Non-pigmented ciliary epithelial cell (primary cell): ENCODE results near the gene GYS2.
"Not testable (repeated sequence)": the region's sequence is repeated elsewhere in the genome, so short reads cannot be mapped to it uniquely, and the experiment has no call there.

Experiments
- DNase-seq: peaks from one replicate; pipeline ENCODE4 v3.0.0-alpha.2; 2010; ENCODE audit warnings: low read depth

GYS2 gene

DNA sequence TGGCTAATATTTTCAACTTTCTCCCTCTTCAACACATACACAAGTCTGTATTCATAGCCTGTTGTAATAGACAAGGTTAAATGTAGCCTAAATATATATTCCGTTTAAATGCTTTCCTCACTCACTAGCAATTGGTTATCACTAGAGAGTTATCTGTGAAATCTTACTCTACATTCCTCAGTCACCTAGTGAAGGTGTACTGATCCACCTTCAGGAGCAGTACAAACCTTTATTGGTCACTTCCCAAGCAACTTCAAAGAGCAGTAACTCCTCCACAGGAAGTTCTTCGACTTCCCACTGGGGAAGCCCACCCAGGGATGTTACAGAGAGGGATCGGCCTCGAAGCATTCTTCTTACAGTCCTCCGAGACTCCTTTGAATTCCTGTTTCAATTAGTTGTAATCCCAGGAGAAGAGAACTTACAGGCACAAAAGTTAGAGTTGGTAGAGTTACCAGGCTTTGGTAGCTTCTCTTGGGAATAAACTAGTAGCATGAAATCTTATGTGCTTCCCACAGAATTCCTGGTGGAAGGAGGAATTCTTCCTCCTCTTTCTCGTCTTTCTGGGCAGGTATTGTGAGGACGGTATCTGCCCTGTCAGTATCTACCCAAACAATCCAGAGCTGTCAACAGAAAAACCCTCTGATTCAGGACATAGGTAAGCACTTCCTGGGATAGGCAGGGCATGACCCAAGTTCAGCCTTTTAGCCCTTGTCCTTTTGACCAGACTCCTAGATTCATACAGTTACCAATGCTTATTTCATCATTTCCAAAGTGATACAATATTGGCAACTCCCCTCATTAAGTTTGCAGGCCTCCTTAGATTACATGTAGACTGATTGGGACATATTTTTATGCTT, at the start of gene GYS2:
Gene GYS2 (minus strand): TSS at position 603 of the 857 bp plus-strand sequence. CDS start 255 bp downstream, at position 348.
- no peak for DNase-seq

DNA sequence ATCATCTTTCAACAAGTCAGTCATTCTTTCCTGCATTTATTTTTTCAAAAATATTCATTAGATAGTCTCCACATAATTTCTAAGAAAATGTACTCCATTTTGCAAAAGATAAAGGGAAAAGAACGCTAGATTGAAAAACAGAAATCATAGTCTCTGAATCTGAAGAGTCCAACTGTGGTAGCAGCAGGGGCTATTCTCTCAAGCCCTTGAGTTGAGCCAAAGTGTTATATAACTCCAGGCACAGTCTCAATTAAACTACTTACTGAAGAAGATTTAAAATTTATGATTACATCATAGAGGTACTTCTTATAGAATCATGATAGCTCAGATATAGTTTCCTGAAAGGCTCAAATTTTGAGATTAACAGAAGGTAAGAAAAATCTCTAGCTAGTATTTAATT, 47.2 kb upstream of the GYS2 start:
- DNase-seq = no peak

DNA sequence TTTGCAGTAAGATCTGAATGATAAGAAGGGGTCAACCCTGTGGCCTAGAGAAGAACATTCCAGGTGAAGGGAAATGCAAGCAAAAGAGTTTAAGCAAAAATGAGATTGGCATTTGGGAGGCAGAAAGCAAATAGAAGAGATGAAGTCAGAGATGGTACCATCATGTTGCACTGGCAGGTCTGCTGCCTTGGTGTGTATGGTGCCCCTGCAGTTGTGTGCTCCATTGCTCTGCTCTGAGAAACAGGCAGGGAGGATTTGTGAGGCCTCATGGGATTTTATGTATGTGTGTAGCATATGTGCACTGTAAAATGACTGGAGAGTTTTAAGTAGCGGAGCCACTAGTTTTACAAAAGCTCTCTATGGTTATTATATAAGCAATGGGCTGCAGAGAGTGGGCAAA, 46.4 kb upstream of the GYS2 start:
- DNase-seq = no peak

DNA sequence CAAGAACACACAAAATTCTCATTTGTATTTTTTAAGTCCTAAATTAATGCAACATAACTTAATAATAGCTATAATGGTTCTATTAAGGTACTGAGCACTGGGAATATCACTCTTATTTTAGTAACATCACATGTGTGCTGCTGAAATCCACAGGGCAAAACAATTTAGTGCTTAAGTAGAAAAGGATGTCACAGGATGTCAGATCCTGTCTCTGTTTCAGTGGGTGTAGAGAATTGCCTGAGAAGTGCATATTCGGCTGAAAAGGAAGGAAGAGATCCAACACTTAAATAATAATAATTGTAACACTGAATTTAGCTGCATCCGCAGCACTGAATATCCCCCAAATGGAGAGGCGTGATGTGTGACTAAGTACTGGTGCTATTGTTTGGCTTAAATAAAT, 44.4 kb upstream of the GYS2 start:
- DNase-seq = no peak

DNA sequence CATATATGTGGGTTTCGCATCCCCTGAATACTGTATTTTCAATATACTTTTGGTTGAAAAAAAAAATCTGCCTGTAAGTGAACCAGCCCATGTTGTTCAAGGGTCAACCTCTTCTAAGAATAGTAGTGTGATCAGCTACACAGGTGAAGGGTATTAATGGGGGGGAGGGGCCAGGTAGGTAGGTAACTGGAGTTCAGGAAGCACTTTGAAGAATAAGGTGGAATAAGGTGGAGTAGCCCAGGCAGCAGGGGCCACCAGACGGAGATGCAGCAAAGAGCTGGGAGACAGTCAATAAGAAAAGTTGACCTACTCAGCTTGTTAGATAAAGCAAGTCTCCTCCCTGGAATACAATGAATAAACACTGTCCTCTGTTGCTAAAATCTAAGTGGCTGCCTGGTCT, 43.7 kb upstream of the GYS2 start:
- DNase-seq = no peak

DNA sequence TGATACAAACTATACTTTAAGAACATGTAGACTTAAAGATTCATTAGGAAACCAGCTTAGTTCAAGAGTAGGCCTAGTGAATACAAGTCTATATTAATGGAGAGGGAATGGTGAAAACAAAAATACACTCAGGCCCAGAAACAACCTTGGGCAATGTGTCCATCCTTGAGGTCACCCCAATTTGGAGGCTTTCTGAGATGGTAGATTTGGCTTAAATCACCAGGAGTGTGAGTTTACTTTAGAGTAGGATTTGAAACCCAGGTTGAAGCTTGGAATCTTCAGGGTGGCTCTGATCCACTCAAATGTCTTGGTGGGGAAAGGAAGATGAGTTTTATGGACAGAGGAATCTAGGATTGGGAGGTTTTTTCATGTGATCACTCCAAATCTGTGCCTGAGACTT, 42.5 kb upstream of the GYS2 start:
- DNase-seq = no peak

DNA sequence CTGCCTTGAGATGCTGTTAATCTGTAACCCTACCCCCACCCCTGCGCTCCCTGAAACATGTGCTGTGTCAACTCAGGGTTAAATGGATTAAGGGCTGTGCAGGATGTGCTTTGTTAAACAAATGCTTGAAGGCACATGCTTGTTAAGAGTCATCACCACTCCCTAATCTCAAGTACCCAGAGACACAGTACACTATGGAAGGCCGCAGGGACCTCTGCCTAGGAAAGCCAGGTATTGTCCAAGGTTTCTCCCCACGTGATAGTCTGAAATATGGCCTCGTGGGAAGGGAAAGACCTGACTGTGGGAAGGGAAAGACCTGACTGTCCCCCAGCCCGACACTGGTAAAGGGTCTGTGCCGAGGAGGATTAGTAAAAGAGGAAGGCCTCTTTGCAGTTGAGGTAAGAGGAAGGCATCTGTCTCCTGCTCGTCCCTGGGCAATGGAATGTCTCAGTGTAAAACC, 40.4 kb upstream of the GYS2 start:
- DNase-seq = not testable (repeated sequence)

DNA sequence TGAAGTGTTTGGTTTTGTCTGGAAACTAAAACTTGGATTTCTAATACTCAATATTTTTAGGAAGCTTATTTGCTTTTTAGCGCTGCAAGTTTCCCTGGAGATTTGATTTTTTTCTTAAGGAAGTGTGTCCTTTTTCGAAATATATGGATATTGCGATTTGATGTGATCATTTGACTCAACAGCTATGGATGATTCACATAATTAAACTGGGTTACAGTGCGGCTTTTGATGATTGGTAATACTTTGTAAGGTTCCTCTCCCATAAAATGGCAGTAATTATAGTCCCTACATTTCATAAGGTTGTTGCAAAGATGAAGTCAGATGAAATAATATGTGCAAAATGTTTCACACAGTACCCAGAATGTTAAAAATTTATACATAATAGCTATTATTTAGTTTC, 39.9 kb upstream of the GYS2 start:
- DNase-seq = no peak

DNA sequence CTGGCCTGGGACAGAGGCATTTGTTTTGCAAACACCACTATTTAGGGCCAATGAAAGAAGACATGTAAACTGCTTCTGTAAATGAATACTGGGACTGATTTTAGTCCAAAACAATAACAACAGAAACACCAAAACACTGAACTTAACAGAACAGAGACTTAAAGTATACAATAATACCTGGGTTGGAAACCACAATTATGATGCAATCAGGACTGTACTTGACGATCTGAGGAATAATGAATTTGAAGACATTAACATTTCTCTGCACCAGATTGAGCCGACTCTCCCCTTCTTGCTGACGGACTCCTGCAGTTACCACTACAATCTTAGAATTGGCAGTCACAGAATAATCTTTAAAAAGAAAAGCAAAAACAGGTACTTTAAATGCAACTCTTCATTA, 39.1 kb upstream of the GYS2 start:
- DNase-seq = no peak

DNA sequence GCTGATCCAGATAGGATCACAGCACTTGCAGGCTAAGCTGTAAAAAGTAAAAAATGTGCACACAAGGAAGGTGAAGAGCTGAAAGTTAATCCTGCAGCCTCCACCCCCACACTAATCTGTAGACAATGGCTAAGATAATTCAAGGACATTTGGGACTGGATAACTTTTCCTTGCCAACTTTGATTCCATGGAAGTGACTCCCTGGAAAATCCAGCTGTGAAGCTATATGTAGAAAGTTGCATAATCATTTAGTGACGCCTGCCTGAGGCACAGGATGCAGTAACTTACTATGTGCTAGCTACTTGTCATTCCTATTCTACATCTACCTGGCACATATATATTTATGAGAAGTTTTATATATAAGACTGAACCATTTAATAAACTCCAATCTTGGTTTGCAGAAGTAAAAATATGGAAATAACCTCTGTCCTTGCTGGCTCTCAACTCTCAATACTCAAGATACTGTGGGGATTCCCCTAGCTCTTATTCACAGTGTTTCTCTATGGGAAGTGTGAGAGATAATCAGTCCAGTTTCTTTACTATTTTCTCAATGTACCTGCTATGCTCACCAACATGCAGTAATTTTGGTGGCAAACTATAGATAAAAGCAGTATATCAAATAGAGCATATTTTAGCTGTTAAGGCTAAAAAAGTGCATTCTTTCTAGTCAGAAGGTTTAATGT, 38.2 kb upstream of the GYS2 start:
- no peak for DNase-seq

DNA sequence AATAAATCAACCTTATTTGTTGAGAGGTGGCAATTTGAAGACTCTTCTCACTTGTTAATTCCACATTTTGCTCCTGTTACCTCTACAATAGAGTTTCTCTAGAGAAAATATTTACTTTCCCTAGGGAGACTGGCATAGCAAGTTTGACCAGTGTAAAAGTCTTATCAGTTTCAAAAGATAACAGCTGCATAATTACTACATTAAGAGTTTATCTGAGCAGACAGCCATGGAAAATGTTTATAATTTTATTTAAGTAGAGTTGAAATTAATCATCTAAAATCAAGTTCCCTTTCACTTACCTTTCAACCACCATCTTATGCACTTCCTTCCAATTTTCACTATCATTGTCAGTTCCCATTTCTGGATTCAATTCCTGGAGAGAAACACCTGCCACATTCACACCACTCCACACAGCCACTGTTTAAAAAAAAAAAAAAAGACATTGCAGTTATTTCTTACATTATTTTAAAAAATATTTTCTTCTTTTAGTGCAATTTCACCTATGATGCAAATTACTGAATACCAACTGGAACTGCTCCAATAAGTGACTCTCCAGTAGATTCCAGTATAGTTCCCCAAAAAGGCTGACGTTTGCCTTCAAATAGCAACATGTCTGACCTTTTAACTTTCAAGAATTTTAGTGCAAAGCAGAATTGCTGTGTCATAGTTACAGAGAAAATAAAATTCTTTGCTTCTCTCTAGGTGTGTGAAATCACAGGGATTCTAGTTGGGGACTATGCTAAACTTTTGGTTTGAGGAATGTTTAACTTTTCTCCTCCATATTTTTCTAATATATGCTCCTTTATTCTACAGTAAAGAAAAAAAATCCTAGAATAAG, 33.6 kb upstream of the GYS2 start:
- no peak for DNase-seq

DNA sequence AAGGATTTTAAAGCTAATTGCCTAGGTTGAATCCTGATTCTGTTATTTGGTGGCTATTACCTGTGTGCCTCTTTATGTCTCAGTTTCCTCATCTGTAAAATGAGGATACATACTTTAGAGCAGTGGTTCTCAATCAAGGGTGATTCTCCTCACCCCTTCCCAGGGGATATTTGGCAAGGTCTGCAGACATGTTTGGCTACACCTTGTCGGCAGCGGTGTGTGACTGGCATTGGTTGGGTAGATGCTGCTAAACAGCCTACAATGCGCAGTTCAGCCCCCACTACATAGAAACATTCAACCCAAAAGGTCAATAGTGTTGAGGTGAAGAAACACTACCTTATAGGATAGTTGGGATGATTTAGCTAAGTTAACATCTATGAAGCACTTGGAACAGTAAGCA, 29.6 kb upstream of the GYS2 start:
- no peak for DNase-seq

DNA sequence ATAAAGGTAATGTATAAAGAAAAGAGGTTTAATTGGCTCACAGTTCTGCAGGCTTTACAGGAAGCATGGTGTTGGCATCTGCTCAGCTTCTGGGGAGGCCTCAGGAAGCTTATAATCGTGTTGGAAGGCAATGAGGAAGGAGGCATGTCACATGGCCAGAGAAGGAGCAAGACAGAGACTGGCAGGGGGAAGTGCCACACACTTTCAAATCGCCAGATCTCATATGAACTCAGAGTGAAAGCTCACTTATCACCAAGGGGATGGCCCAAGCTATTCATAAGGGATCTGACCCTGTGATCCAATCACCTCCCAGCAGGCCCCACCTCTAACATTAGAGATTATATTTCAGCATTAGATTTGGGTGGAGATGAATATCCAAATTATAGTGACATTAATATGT, 26.7 kb upstream of the GYS2 start:
- no peak for DNase-seq

DNA sequence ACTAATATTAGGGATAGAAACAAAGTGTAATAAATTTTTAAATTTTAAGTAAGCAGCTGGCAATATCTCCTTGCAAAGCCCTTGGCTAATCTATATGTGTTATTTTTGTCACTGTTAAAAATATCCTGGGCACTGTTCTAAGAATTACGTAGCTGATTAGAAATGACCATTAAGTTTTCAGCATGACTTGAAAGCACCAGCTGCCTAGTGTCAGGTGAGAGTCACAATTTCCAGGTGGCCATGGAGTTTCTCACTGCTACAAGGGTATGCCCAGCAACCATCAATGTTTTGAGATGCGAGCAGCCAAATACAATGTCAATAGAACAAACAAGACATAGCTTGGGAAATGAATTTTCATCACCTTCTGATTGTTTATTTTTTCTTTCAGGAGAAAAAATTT, 23.3 kb upstream of the GYS2 start:
- DNase-seq = no peak

DNA sequence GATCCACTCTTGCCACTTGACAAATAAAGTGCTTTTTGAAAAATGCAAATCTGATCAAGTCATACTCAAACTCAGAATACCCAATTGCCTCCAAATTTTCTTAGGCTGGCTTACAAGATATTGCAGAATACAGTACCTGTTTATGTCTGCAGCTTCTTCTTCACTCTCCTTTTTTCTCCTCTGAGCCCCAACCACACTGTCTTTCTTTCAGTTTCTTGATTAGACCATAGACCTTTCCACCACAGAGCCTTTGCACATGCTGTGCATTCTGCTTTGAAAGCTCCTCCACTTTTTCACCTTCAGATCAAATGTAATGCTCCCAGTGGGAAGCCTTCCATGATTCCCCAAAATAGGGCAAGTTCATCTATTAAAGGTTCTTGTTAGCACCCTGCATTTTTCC, 13.9 kb upstream of the GYS2 start:
- no peak for DNase-seq

DNA sequence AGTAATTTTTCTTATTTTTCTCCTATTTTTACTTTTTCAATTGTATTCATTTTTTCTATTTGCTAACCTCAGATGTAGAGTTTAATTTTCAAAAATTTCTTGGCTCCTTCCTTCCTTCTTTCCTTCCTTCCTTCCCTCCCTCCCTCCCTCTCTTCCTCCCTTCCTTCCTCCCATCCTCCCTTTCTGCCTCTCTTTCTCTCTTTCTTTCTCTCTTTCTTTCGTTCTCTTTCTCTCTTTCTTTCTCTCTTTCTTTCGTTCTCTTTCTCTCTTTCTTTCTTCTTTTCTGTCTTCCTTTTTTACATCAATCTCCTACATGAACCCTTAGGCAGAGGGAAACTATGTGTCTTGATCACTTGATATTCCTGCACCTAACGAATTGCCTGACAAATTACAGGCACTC, 12.4 kb upstream of the GYS2 start:
- DNase-seq = no peak

DNA sequence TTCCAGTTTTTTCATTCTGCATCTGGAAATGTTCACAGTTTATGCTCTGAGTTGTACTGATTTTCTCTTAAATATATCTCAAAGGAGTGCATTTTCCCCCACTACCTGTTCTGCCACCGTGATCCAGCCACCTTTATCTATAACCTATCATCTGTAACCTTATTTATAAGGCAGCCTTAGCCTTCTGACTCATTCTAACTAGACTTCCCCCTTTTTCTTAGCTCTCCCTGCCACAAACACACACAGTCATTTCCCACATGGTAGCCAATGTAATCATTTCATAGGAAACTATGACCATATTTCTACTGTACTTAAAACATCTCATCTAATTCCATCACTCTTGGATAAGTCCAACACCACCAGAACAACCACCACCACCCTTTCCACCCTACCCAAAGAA, 10.8 kb upstream of the GYS2 start:
- DNase-seq = no peak

DNA sequence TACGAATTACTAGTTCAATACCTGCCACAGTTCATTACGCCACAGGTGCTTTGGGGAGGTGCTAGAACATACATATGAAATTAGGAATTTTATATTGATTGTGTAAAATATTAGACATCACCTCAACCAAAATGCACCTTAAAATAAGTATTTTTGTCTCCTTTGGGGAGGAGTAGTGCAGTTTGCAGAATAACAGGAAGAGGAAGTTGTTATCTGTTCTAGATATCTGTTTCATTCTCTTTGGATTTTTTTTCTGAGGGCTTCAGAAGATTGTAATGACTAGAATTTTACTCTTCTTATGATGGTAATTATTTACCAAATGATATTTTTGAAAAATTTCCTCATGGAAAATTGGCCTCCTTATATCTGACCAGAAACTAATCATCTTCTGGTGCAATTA, 9.9 kb upstream of the GYS2 start:
- no peak for DNase-seq

DNA sequence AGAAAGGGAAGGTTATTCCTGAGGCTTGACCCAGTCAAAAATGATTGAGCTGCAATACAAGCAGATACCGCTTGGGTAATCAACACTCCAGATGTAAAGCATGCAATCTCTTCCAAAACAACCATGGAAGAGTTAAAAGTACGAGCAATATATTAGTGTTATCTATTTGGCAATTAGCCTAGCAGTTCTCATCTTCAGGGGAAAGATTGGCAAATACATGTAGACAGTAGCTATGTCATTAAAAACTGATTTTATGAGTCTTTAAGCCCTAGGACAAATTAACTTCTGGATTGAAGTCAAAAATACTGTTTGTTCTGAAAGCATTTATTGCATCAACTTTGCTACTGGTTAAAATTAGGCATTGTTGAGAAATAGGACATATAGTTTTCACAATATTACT, 9.3 kb upstream of the GYS2 start:
- no peak for DNase-seq

DNA sequence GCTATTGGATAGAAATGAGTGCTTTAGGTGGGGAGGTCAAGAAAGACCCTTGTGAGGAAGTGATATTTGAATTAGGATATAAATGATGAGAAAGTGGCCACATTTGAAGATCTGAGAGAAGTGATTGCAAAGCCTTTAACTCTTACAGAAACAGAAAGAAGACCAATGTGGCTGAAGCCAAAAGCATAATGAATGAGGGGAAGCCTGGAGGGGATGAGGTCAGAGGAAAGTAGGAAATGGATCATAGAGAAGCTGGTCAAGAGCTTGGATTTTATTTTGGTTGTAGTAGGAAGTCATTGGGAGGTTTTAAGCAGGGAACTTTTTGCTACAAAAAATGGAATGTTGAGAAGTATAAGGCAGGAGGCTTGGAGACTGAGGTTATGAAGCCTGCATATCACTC, 3.5 kb upstream of the GYS2 start:
- no peak for DNase-seq

DNA sequence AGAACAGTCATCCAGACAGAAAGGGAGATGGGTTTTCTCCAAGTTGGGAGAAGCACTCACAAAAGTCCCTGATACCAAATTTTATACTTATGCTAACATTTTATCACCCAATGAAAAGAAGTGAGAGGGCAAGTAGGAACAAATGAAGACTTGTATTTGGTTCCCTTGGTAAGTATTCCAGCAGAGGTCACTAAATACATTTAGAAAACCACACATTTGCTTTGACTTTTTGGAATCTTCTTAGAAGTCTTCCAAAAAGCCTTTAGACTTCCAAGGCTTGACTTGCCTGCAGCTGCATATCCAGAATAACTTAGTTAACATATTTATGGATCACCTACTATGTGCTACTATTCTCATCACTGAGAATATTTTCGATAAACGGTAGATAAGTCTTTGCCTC, 3.1 kb upstream of the GYS2 start:
- DNase-seq = peak; percentile 3

DNA sequence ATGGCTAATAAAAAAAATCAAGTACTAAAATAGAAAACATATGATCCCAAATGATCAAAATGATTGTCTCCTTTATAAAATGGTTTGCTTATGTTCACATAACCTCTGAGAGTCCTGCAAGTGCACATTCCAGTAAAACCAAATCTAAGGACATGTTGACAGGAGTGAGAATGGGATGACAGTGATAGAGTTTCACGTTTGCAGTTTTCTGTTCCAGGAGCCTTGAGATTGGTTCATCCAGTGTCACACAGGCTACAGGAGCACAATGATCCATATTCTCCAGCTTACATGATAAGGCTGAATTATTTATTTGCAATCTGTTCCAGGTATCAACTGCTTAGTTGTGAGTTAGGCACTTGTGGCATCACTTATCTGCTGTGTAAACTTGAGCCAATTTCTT, 1.5 kb upstream of the GYS2 start:
- no peak for DNase-seq

DNA sequence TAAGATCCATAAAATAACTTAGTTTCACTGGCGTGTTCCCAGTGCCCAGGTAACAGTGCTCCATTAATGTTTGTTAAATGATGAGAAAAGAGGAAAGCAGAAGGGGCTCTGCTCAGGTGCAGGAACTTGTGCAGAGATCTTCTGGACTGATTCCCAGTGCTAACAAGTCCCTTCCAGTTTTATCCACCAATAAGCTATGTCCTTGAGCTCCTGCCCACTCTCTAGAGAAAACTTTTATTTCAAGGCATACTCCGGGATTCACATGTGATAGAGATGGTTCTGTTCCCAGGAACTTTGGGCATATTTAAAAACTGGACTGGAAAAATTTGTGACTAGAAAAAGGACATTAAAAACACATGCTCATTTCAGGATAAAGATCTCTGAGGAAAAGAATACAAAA, 1.9 kb downstream of the GYS2 start:
- no peak for DNase-seq
